NCI-H345 treated with DMSO at 0.1 percent for 48 hours (cell line): ENCODE results near the gene STK4.

Experiments used
- DNase-seq: peaks from one replicate; lab custom pipeline; 2025; ENCODE audit not compliant: unreplicated experiment; lab: John Stamatoyannopoulos, UW

Gene STK4

DNA sequence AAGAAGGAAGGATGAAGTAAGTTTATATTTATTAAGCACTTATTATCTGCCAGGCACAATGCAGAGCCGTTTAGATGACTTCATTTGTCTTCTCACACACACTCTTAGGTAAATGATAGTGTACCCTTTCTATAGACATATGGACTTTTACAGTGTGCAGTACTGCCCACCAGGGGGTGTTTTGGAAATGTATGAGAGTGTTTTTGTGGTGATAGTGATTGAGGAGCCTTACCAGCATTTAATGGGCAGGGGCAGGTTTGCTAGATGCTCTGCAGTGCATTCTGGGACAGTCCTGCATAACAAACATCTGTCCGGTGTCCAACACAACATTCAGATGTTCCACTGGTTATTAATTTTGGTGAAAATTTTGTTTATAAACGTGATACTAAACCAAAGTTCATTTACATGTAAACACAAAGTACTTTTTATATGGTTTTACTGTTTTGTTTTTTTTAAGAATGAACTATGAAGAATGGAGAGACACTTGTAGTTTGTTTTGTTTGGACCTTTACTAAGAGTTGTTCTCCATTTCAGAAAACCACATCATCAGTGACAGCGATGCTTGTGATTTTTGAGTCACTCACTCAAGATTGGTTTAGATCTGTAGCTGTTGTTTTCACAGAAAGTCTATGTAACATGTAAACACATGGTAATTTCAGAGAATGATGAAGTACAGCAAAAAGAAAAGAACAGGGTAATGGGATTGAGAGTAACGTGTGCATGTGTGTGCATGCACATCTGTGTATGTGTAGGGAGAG lies 114.7 kb downstream of the STK4 start:
- no peak for DNase-seq

DNA sequence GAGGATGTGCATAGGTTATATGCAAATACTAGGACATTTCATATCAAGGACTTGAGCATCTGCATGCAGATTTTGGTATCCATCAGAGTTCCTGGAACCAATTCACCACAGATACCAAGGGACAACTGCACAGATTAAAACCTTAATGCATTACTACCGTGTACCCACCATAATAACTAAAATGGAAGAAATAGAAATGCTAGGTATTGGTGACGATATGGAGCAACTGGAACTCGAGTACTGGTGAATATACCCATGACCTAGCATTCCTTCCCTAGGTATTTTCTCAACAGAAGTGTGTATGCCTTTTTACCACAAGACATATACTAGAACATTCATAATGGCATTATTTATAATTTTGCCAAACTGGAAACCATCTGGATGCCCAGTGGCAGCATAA lies 116.2 kb downstream of the STK4 start:
- DNase-seq = no peak

DNA sequence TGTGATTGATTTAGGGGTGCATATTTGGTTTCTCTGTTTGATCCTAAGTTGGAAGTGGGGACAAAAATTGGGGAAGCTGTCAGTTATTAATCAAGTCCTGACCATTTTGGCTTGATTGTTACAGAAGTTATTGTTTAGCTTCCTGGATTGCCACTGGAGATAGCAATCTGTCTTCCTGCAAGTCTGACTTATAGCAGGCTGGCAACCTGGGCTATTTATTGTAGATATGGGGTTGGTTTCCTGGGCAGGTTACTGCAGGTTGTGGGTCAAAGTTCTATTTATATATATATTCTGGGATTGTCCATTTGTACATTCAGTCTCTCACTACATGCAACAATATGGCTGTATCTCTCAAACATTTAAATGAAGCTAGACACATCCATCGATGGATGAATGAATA lies 116.8 kb downstream of the STK4 start:
- DNase-seq = no peak

DNA sequence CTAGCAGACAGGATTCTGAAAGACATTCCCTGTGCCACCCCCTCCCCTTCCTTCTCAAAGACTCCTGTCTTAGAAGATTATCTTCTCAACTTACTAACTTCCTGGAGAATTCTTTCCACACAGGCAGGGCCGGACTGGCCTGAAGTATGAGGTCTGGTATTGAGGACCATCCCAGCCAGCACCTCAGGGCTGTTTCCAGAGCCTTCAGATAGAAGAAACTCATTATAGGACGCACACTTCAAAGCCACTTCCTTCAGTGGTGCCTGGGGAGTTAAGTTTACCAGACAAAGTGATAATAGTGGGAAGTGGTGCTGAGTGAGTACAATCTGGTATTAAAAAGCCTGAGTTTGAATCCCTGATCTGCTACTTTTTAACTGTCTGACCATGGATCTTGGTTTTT lies 119.0 kb downstream of the STK4 start:
- DNase-seq = no peak

DNA sequence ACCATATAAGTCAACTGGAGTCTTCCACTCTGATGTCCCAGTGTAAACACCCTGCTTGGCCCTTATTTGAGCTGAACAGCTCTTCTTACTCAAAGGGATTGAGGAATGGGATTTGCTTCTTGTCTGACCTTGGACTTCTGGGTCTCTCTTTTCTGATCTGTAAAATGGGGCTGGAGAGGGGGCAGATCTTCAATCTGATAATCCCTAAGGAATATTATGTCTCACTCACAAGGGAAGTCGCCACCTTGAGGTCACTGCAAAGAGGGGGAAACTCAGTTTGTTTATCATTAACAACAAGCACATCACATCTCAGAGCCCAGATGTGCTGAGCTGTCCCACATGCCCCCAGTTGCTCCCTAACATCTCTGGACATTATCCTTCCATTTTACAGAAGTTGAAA lies 119.6 kb downstream of the STK4 start:
- DNase-seq = no peak

DNA sequence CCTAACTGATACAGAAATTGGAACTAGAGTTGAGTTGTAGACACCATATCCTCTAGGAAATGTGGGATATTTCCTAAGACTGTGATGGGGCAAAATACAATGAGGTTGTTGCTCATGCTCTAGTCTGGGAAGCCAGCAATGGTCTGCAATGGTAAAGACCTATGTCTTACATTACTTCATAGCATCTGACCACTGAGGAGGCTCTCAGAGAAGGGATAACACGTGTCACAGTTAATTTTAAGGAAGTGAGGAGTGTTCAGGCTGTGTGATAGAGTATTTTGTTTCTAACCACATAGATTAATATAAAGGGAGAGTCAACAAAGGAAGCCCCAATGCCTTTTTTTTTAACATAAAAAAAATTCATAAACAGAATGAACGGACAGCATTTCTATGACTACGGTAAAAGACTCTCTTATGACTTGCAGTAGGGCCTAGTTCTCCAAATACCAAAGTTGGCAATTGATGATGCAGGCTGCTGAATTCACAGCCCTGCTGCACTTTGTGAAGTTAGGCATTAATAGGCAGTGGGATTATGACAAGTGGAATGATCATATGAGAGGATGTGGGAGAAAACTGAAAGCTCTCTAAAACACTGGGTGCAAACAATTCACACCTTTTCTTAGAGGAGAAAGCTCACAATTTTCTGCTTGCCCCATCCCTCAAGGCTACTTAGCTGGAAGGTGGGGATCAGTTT lies 120.9 kb downstream of the STK4 start:
- no peak for DNase-seq

DNA sequence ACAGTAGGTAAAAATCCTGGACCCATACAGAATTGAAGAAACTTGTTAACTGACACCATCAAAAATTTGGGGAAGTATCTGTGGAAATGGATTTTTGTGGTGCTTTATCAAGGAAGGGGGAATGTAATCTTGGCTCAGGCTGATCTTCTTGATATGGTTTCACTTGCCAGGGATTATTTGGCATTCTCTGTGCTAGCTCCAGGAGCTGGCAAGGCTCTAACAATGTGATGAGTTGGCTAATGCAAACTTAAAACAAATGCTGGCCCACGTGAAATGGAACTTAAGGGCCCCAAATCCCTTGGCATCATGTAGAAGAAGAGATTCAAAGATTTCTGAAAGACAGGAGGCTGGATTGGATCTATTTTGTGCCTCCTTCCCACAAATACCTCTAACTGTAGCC lies 121.5 kb downstream of the STK4 start:
- DNase-seq = no peak

DNA sequence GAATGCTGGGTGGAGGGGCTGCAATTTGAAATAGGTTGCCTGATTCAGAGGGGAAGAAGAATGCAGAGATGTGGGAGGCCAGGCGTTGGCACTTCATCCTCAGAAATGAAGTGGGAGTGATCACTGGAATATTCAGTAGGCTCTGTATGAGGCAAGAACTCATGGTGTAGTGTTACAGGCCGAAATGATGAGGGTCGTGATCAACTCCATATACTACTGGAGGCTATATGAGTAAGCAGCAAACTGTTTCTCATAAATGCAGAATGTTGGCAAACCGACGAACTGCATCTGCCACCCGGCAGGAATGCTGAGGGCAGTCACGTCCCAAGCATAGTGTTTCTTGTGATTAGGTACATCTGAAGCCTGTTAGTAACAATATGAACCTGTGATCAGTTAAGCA lies 121.9 kb downstream of the STK4 start:
- no peak for DNase-seq

DNA sequence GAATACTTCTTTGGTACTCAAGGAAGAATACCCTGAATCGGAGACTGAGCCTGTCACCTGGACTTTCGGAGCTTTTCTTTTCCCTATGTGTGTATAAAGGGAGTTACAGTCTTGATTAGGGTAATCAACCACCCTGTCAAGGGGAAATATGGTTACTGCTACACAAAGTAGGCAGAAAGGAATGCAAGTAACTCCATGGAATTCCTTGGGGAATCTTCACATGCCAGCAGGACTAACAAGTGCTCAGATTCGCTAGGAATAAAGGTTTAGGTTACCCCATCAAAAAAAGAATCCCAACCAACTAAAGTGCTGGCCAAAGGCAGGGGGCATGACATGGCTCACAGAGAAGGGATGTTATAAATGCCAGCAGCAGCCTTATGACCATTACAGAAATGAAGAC lies 124.2 kb downstream of the STK4 start:
- DNase-seq = no peak

DNA sequence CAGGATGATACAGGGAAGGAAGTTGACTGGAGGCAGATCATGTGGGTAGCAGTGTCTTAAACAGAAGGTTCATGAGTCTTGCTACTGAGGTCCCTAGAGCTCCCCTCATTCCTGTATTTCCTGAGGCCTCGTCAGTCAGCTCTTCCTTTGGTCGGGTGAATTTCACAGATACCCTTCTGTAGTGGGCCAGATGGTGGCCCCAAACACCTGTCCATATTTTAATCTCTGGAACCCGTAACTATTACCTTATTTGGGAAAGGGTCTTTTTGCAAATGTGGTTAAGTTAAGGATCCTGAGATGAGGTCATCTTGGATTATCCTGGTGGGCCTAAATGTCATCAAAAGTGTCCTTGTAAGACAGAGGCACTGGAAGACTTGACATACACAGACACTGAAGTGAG lies 125.1 kb downstream of the STK4 start:
- no peak for DNase-seq

DNA sequence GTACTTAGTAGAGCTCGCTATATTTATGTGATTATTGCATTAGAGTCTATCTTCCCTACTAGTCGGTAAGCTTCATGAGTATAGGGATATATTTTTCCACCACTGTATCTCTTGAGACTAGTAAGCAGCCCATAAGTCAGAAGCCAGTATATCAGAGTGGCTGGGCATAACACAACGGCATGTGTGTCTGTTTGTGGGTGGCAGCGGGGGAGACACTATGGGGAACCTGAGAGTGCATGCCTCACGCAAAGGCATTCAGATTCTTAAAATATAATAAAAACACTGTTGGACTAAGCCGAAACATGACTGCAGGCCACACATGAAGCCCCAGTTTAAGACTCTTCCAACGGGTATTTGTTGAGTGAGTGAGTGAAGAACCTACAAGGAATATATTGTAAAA lies 126.6 kb downstream of the STK4 start:
- no peak for DNase-seq

DNA sequence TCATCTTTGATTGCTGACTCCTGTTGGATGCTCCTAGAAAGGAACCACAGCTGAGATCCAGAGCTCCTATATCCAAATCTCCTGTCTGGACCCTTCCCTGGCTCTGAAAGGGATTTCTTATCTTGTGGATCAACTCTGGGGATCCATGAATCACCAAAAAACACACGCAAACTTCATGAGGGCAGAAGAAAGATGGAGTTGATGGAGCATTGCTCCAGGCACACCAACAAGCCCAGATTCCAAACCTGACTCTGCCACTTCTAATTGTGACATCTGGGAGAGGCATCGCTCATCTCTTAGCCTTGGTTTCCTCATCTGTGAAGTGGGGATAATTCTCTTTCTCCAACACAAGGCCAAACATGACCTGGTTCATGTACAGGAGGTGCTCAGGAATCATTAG lies 127.9 kb downstream of the STK4 start:
- no peak for DNase-seq

DNA sequence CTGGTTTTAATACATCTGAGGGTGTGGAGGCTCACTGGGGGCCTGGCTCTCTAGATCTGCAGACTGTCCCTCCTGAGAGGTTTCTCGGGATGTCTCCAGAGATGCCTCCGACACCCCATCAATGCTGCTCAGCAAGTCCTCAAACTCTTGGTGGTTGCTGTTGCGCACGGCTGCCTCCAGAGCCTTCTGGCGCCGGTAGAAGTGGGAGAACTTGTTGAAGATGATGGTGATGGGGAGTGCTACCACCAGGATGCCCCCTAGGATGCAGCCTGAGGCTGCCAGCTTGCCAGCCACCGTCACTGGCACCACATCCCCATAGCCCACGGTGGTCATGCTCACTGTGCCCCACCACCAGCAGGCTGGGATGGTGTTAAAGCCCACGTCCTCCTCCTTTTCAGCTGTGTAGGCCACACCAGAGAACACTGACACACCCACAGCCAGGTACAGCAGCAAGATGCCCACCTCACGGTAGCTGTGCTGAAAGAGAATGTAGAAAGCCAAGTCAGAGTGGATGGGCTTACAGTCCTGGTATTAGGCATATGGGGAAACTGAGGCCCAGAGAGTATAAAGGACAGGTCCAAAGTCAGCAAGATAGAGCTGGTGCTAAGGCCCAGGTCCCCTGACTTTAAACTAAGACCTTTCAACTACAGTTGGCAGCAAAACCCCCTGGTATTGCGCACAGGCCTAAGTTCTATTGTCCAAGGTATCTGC lies 128.7 kb downstream of the STK4 start:
- DNase-seq = no peak

DNA sequence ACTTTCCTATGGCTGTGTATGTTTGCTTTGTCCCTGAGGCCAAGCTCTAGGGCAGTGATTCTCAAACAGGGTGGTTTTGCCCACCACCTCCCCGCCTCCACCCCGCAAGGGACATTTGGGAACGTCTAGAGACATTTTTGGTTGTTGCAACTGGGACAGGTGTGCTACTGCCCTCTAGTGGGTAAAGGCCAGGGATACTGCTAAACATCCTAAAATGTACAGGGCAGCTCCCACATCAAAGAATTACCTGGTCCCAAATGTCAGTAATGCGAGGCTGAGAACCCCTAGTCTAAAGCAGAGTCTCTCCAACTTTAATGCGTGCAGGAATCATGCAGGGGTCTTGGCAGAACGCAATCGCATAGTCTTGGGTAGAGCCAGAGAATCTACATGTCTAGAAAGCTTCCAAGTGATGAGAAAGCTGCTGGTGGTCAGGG lies 129.5 kb downstream of the STK4 start:
- DNase-seq = peak; percentile 34

DNA sequence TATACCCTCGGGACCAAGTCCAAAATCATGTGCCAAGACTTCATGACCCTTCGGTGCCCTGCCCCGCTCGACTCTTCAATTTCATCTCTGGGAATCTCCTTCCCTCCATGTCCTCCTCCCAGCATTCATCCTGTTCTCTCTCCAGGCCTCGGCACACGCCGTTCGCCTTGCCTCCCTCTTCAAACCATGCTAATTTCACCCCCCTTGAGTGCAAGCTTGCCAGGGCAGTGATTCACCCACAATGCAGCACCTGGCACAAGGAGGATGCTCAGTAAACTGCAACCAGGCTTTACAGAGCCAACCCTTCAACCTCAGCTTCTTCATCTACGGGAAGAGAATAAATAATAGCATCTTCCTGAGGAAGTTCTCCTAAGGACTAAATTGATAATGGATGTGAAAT lies 130.5 kb downstream of the STK4 start:
- no peak for DNase-seq

DNA sequence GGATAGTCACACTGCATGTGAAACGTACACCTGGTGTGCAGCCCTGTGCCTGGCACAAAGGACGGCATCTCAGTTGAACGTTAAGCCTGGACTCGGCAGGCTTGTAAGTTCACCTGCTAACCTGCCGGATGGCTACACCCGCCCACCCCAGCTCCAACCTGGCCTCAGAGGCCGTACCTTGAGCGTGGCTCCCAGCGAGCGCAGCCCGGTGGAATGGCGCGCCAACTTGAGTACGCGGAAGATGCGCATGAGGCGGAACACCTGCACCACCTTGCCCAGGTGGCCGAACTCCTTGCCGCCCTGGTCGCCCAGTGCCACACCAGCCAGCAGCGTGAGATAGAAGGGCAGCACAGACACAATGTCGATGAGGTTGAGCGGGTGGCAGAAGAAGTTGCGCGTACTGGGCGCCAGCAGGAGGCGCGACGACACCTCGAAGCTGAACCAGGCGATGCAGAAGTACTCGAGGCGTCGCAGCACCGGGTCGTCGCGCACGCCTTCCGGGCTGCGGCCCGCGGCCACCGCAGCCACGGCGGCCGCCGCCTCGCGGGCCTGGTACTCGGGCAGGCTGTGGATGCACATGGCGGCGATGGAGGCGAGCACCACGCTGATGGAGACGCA lies 131.3 kb downstream of the STK4 start:
- no peak for DNase-seq

DNA sequence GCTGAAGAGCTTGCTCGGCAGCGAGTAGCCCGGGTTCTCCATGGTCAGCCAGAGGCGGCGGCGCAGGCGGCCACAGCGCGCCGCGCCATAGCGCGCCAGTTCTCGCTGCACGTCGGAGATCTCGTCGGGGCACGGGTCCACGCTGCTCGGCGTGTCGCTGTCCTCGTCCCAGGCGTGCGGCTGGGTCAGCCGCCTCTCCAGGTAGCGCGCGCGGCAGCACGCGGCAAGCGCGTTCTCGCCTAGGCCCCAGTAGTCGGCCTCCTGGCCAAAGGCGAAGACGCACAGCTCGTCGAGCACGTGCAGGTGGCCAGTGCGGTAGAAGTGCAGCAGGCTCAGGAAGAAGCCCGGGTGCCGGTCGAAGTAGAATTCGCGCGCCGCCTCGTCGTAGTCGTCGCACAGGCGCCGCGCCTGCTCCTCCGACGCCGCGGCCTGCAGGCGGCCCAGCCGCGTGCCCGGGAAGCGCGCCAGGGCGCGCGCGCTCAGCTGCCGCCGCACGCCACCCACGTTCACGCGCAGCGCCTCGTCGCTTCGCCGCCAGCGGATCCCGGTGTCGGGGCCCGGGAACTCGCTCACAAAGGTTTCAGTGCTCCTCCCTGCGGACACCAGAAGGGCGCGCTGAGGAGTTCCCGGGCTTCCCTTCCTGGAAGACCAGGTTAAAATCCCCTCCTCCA lies 131.9 kb downstream of the STK4 start:
- DNase-seq = no peak

DNA sequence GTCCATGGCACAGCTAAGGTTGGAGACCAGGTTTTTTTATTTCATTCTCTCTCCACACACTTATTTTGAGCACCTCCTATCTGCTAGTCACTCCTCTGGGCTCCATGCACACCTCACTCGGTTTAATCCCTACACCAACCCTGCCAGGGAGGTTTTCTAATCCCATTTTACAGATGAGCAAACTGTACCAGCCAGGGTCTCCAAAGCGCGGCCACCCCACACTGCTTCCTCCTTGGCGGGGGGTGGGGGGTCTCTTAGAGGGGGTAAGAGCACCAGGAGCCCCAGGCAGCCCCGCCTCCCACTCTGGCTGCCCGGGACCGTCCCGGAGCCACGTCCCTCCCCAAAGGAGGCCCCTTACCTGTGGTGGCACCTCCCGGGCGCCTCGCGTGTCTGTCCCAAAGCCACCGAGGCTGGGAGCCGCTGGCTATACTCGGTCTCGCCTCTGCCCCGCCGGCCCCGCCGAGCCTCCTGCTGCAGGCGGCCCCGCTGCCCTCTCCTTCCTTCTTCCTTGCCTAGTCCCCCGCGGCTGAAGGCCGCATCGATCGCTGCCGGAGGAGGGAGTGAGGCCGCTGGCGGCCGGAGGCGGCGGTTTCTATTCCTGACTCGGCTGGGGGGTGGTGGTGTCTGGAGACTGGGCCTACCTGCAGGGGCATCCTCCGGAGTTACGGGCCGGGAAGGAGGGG lies 134.4 kb downstream of the STK4 start, which contains the start of gene KCNS1:
Gene KCNS1, minus strand, starts transcription at position 565 of the 683 bp plus-strand sequence. CDS start 1,891 bp downstream, outside the sequence.
- DNase-seq = no peak

DNA sequence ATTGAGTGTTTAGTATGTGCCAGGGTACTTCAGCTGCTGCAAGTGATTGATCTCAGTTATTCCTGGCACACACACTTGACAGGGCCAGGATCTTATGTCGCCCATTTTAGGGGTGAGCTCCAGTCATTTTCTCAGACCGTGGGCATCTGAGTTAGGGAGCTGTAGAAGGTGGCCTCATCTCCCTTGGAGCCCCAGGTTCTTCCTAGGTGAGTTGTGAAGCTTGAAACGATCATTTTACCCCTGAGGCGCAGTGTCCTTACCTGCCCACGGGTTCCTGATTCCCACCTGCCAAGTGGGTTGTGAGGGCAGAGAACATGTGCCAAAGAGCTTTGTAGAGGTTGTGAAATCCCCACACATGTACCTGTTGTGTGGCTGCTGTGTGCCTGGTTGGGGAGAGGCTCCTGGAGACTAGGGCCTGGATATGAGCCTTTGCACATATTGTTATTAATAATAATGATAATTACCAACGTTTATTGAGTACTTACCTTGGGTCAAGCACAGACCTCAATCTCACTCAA lies 135.1 kb downstream of the STK4 start:
- no peak for DNase-seq

DNA sequence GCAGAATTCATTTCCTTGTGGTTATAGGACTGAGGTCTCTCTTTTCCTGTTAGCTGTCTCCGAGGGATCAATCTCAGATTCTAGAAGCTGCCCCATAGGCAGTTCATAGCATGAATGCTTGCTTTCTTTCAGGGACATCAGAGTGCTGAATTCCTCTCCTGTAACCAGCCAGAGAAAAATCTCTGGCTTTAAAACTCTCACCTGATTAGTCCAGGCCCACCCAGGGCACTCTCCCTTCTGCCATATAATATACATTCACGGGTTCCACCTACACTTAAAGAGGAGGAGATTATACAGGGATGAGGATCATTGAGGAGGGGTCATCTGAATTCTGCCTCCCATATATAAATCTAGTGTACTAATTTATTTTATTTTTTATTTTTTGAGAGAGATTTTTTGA lies 136.8 kb downstream of the STK4 start:
- no peak for DNase-seq
